ENCODE measurements around the gene ZNF784.

ZNF784 gene

DNA sequence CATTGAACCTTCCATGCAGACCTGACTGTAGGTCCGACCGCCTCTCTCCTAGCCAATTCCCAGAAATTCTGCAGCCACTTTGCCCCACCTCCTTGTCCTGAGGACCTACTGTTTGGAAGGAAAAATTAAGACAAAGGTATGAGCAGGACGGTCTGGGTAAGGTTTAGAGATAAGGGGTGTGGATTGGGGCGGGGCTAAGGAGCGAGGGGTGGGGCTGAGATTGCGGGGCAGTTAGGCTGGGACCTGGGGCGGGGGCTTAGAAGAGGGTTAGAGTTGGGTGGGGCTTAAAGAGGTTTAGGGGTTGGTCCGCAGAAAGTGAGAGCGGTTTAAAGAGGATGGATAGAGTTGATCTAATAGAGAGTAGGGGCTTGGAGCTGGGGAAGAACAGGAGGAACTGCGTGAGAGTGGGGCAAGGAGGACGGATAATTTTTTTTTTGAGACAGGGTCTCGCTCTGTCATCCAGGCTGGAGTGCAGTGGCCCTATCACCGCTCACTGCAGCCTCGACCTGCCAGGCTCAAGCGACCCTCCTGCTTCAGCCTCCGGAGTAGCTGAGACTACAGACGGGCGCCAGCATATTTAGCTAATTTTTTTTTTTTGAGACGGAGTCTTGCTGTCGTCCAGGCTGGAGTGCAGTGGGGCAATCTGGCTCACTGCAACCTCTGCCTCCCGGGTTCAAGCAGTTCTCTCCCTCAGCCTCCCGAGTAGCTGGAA, 20.6 kb downstream of the ZNF784 start:
- no peak overlapping the region for H3K4me3 ChIP-seq (ENCODE audit: low read depth, low read length)
- peaks cover 3% of the 10 kb centered on the region for H3K36me3 ChIP-seq (ENCODE audit: control insufficient read depth, insufficient read depth, low read length)
- peaks cover 11% of the 10 kb centered on the region for H3K4me1 ChIP-seq (ENCODE audit: control insufficient read depth, insufficient read depth, low read length)
- H3K9me3 ChIP-seq (ENCODE audit: control insufficient read depth, insufficient read depth, low read length): no peaks in the 10 kb centered on the region
- H3K9ac ChIP-seq (ENCODE audit: low read depth, low read length): no peak overlapping the region
- H3K27me3 ChIP-seq (ENCODE audit: control insufficient read depth, insufficient read depth, low read length): no peaks in the 10 kb centered on the region

DNA sequence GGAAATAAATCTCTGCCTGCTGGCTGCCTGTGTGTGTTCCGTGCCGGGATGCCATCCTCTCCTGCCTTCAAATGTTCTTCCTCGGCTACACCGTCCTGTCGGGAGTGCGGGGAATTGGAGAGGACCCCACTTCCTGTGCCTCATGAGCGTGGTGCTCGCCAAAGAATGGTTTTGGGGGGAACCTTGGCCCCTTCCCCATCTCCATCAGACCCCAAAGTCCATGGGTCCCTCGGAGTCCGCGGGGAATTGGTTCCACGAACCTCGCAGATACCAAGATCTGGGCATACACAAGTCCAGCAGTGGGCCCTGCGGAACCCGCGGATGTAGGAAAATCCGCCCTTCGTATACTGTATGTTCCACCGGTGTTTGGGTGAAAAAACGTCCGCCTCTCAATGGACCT, 21.3 kb downstream of the ZNF784 start:
- Histone ChIP-seq H3K4me3 (ENCODE audit: low read depth, low read length) (no peak overlapping the region), H3K9me3 (ENCODE audit: control insufficient read depth, insufficient read depth, low read length) (no peaks in the 10 kb centered on the region), H3K27me3 (ENCODE audit: control insufficient read depth, insufficient read depth, low read length) (no peaks in the 10 kb centered on the region), H3K36me3 (ENCODE audit: control insufficient read depth, insufficient read depth, low read length) (peaks cover 3% of the 10 kb centered on the region), H3K4me1 (ENCODE audit: control insufficient read depth, insufficient read depth, low read length) (peaks cover 16% of the 10 kb centered on the region), H3K9ac (ENCODE audit: low read depth, low read length) (no peak overlapping the region)

DNA sequence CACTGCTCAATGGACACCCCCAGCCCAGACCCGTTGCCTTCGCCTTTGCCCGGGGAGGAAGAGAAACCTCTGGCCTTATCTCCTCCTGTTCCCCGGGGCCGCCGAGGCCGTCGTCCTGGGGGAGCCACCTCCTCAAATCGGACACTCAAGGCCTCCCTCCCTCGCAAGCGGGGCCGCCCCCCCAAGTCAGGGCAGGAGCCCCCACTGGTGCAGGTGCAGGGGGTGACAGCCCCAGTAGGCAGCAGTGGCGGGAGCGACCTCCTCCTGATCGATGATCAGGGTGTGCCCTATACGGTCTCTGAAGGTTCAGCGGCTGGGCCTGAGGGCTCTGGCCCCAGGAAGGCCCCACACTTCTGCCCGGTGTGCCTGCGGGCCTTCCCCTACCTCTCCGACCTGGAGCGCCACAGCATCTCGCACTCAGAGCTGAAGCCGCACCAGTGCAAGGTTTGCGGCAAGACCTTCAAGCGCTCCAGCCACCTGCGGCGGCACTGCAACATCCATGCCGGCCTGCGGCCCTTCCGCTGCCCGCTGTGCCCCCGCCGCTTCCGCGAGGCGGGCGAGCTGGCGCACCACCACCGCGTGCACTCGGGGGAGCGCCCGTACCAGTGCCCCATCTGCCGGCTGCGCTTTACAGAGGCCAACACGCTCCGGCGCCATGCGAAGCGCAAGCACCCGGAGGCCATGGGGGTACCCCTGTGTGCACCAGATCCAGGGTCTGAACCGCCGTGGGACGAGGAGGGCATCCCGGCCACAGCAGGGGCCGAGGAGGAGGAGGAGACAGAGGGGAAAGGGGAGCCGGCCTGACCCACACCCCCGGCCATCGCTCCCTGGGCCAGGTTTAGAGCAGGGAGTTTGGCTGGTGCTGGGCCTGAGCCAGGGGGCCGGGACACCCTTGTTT, 22.0 kb downstream of the ZNF784 start:
- peaks cover 16% of the 10 kb centered on the region for H3K4me1 ChIP-seq (ENCODE audit: control insufficient read depth, insufficient read depth, low read length)
- H3K9me3 ChIP-seq (ENCODE audit: control insufficient read depth, insufficient read depth, low read length): no peaks in the 10 kb centered on the region
- H3K4me3 ChIP-seq (ENCODE audit: low read depth, low read length): no peak overlapping the region
- no peaks in the 10 kb centered on the region for H3K36me3 ChIP-seq (ENCODE audit: control insufficient read depth, insufficient read depth, low read length)
- no peaks in the 10 kb centered on the region for H3K27me3 ChIP-seq (ENCODE audit: control insufficient read depth, insufficient read depth, low read length)
- H3K9ac ChIP-seq (ENCODE audit: low read depth, low read length): no peak overlapping the region

DNA sequence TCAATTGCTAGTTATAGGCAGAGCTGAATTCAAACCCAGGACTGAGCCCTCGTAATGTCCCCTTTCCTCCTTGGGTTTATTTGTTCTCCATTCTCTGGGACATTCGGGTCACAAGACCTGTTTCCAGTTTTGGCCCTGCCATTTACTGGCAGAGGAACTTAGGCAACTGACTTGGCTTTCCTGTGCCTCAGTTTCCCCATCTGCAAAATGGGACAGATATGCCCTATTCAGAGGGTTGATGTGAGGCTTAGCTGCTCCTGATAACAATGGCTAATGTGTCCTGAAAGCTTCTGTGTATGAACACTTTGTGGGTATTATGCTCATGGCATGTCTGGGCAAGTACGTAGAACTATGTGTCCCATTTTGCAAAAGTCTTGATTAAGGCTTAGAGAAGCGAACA, 23.3 kb downstream of the ZNF784 start:
- Histone ChIP-seq H3K4me3 (ENCODE audit: low read depth, low read length) (peak overlapping the region; percentile 76), H3K36me3 (ENCODE audit: control insufficient read depth, insufficient read depth, low read length) (peaks cover 3% of the 10 kb centered on the region), H3K9me3 (ENCODE audit: control insufficient read depth, insufficient read depth, low read length) (no peaks in the 10 kb centered on the region), H3K4me1 (ENCODE audit: control insufficient read depth, insufficient read depth, low read length) (peaks cover 16% of the 10 kb centered on the region), H3K27me3 (ENCODE audit: control insufficient read depth, insufficient read depth, low read length) (no peaks in the 10 kb centered on the region), H3K9ac (ENCODE audit: low read depth, low read length) (no peak overlapping the region)

DNA sequence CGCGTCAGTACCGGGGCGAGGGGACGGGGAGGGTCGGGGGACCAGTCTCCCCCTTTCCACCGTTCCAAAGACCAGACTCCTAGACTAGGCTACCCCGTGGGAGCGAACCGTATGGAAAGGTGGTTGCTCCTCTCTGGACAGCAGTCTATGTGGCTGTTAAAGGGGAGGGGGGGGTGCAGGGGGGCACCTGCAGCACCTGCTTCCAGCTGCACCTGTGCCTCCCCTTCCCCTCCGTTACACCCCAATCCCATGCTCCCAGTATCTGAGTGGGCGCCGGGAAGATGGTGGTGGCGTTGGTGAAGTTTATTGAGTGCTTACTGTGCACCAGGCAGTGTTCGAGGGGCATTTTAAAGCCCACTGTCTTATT, 23.7 kb downstream of the ZNF784 start:
- H3K36me3 ChIP-seq (ENCODE audit: control insufficient read depth, insufficient read depth, low read length): peaks cover 3% of the 10 kb centered on the region
- H3K27me3 ChIP-seq (ENCODE audit: control insufficient read depth, insufficient read depth, low read length): no peaks in the 10 kb centered on the region
- H3K9me3 ChIP-seq (ENCODE audit: control insufficient read depth, insufficient read depth, low read length): no peaks in the 10 kb centered on the region
- peak overlapping the region; percentile 76 for H3K4me3 ChIP-seq (ENCODE audit: low read depth, low read length)
- H3K4me1 ChIP-seq (ENCODE audit: control insufficient read depth, insufficient read depth, low read length): peaks cover 16% of the 10 kb centered on the region
- H3K9ac ChIP-seq (ENCODE audit: low read depth, low read length): peak overlapping the region; percentile 79

DNA sequence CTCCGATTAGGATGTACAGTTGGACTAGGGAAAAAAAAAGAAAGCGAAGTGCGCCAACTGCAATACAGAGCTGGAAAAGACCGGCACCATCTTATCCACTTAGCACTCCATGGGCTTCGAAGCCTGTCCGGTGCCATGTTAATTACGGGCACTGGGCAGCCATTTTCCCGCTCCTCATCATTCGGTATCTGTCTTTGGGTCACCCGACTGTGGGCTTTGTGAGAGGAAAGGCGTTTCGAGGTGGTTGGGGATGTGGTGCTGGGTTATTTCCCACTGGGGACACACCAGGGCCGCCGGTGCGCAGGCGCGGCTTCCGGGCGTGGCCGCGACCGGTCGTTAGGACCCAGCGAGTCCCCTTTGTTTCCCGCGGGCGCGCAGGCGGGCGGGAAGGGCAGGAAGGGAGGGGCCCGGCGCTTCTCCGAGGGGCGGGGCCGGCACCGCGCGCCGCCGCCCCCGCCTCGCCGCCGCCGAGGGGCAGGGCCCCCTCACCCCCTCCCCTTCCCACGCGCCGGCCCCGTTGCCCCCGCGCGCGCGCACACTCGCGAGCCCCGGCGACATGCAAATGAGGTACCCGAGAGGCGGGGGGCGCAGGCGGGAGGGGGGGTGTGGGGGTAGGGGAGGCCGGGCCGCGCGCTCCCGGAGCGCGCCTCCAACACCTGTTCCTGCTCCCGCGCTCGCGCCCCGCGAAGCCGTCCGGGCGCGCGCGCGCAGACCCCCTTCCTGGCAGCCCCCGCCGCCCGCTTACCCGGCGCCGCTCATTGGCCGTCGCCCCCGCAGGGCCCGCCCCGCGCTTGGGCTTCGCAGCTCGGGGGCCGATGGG, 24.3 kb downstream of the ZNF784 start, which contains the start of gene ZNF524:
Gene ZNF524, plus strand, starts transcription at position 447 of the 820 bp plus-strand sequence. CDS start 1,825 bp downstream, outside the sequence.
- Histone ChIP-seq H3K9ac (ENCODE audit: low read depth, low read length) (peak within 1 kb of the TSS; percentile 98), H3K4me3 (ENCODE audit: low read depth, low read length) (peak within 1 kb of the TSS; percentile 97), H3K4me1 (ENCODE audit: control insufficient read depth, insufficient read depth, low read length) (peaks cover 16% of the 10 kb centered on the region), H3K27me3 (ENCODE audit: control insufficient read depth, insufficient read depth, low read length) (no peaks in the 10 kb centered on the region), H3K36me3 (ENCODE audit: control insufficient read depth, insufficient read depth, low read length) (peaks cover 3% of the 10 kb centered on the region), H3K9me3 (ENCODE audit: control insufficient read depth, insufficient read depth, low read length) (no peaks in the 10 kb centered on the region)

DNA sequence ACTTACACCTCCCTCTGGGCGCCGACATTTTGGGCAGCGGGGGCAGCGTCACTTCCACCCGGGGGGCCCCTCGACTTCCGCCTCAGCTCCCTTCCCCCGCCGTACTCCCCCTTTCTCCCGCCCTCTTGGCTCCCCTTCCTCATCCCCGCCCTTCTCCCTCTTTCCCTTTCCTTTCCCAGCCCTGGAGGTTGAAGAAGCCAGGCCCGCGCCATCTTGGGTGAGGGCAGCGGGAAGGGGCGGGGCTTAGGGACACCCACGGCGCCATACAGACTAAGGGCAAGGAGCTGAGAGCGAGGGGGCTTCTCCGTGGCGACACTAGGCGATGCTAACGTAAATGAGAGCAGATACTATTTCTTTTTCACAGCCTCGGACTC, 24.9 kb downstream of the ZNF784 start, which contains the start of gene FIZ1:
Gene FIZ1, minus strand, starts transcription at position 50 of the 374 bp plus-strand sequence. CDS start 1,652 bp downstream, outside the sequence.
- peaks cover 3% of the 10 kb centered on the region for H3K36me3 ChIP-seq (ENCODE audit: control insufficient read depth, insufficient read depth, low read length)

DNA sequence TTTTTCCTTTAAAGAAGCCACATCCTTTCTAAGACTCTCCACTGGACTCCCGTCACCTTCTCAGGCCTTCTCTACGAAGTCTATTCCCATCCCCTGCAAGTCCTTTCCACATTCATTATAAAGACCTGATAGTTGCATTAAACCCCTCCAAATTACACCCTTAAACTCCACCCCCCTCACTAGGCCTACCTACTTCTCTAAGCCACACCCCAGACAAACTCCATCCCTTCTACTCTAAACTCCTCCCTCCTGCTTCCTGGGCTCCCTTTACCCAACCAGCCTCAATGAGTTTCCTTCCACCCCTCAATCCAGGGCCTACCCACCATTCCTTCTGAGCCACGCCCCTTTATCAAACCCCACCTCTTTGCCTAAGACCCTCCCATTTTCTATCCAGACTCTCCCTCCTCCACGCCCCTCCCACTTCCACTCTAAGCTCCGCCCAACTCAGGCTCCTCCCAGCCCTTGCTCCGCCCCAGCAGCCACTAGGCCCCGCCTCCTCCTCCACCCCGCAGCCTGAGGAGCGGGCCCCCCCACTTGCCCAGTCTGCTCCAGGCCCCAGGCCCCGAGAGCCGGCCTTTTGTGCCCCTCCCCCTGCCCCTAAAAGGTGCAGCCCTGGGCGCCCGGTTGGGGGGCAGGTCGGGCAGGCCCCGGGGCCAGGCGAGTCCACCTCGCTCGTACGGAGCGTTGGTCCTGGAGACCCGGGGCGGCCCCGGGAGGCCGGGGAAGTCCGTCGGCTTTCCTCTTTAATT, 25.5 kb downstream of the ZNF784 start:
- Histone ChIP-seq H3K4me3 (ENCODE audit: low read depth, low read length) (peak overlapping the region; percentile 97), H3K4me1 (ENCODE audit: control insufficient read depth, insufficient read depth, low read length) (peaks cover 16% of the 10 kb centered on the region), H3K27me3 (ENCODE audit: control insufficient read depth, insufficient read depth, low read length) (no peaks in the 10 kb centered on the region), H3K9ac (ENCODE audit: low read depth, low read length) (peak overlapping the region; percentile 98), H3K9me3 (ENCODE audit: control insufficient read depth, insufficient read depth, low read length) (no peaks in the 10 kb centered on the region), H3K36me3 (ENCODE audit: control insufficient read depth, insufficient read depth, low read length) (peaks cover 3% of the 10 kb centered on the region)

More for the DNA sequence above, 24.9 kb downstream of the ZNF784 start, which contains the start of gene FIZ1:
- Histone ChIP-seq H3K9ac (ENCODE audit: low read depth, low read length) (peak within 1 kb of the TSS; percentile 98), H3K4me1 (ENCODE audit: control insufficient read depth, insufficient read depth, low read length) (peaks cover 16% of the 10 kb centered on the region), H3K9me3 (ENCODE audit: control insufficient read depth, insufficient read depth, low read length) (no peaks in the 10 kb centered on the region), H3K4me3 (ENCODE audit: low read depth, low read length) (peak within 1 kb of the TSS; percentile 97), H3K27me3 (ENCODE audit: control insufficient read depth, insufficient read depth, low read length) (no peaks in the 10 kb centered on the region)

DNA sequence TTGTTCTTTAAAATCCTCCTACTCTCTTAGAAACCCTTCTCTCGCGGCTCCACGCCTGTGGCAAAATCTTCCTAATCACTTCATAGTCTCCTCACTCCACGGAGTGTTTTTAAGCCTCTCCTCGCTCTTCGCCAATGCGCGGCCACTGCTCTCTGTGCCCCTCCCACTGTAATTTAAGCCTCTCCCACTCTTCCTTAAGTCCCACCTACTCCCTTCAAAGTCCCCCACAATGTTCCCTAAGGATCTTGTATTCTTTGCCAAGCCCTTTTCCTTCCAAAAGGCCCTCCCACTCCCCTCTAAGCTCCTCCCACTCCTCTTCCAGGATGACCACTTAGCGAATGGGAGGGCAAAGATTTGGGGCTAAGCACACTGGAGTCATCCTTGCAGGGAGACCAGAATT, 26.3 kb downstream of the ZNF784 start:
- Histone ChIP-seq H3K4me1 (ENCODE audit: control insufficient read depth, insufficient read depth, low read length) (peaks cover 11% of the 10 kb centered on the region), H3K27me3 (ENCODE audit: control insufficient read depth, insufficient read depth, low read length) (no peaks in the 10 kb centered on the region), H3K4me3 (ENCODE audit: low read depth, low read length) (peak overlapping the region; percentile 61), H3K9me3 (ENCODE audit: control insufficient read depth, insufficient read depth, low read length) (no peaks in the 10 kb centered on the region), H3K36me3 (ENCODE audit: control insufficient read depth, insufficient read depth, low read length) (peaks cover 3% of the 10 kb centered on the region), H3K9ac (ENCODE audit: low read depth, low read length) (no peak overlapping the region)

DNA sequence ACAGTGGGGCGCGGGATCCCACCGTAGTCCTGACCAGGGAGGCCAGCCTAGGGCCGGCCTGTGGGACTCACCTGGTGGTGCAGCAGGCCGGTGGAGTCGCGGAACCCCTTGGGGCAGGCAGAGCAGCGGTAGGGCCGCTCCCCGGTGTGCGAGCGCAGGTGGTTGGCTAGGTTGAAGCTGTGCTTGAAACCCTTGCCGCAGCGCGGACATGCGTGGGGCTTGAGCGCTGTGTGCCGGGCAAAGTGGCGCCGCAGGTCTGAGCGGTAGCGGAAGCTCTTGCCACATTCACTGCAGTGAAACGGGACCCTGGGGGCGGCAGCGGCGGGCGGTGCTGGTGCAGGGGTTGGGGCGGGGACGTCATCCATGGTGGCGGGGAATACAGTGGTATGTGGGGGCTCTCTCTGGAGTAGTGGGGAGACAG, 26.9 kb downstream of the ZNF784 start:
- no peaks in the 10 kb centered on the region for H3K27me3 ChIP-seq (ENCODE audit: control insufficient read depth, insufficient read depth, low read length)

DNA sequence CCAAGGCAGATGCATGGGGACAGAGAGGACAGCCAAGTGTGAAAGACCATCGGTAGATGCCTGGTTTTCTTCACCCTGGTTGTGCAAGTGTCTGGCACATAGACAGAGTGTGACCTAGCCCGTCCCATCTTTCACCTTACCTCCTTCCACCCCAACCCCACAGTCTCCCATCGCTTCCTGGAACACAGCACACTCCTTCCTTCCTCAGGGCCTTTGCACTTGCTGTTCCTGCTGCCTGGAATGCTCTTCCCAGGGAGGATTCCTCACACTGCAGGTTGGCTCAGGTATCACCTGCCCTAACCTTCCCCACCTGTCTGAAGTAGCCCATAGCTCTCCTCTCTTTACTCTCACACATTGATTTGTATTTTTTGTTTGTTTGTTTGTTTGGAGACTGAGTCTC, 28.1 kb downstream of the ZNF784 start:
- Histone ChIP-seq H3K9ac (ENCODE audit: low read depth, low read length) (no peak overlapping the region), H3K27me3 (ENCODE audit: control insufficient read depth, insufficient read depth, low read length) (no peaks in the 10 kb centered on the region), H3K4me1 (ENCODE audit: control insufficient read depth, insufficient read depth, low read length) (peaks cover 10% of the 10 kb centered on the region), H3K9me3 (ENCODE audit: control insufficient read depth, insufficient read depth, low read length) (no peaks in the 10 kb centered on the region), H3K4me3 (ENCODE audit: low read depth, low read length) (no peak overlapping the region), H3K36me3 (ENCODE audit: control insufficient read depth, insufficient read depth, low read length) (peaks cover 7% of the 10 kb centered on the region)

More for the DNA sequence above, 26.9 kb downstream of the ZNF784 start:
- Histone ChIP-seq H3K9me3 (ENCODE audit: control insufficient read depth, insufficient read depth, low read length) (no peaks in the 10 kb centered on the region), H3K9ac (ENCODE audit: low read depth, low read length) (peak overlapping the region; percentile 37), H3K36me3 (ENCODE audit: control insufficient read depth, insufficient read depth, low read length) (peaks cover 3% of the 10 kb centered on the region), H3K4me3 (ENCODE audit: low read depth, low read length) (peak overlapping the region; percentile 61), H3K4me1 (ENCODE audit: control insufficient read depth, insufficient read depth, low read length) (peaks cover 10% of the 10 kb centered on the region)

All from iPS-15b (cell line).